IPS DF 6.9 (cell line): ENCODE results near the gene LIN28B.

Source experiments
- DNase-seq: peaks from one replicate; pipeline ENCODE4 v3.0.0-alpha.2; 2013; ENCODE audit warnings: low read depth, low spot score
- H3K27ac ChIP-seq: one replicate; pipeline ENCODE4 v1.5.1; 2013; ENCODE audit warnings: low read length, control low read depth
- H3K27me3 ChIP-seq: 2 replicates; pipeline ENCODE4 v1.6.1; 2013; ENCODE audit warnings: mild to moderate bottlenecking, low read length; ENCODE audit not compliant: control insufficient read depth, insufficient read depth
- H3K36me3 ChIP-seq: 2 replicates; pipeline ENCODE4 v1.6.1; 2013; ENCODE audit warnings: low read length; ENCODE audit not compliant: control insufficient read depth, insufficient read depth
- H3K4me1 ChIP-seq: 2 replicates; pipeline ENCODE4 v1.6.1; 2013; ENCODE audit warnings: low read length; ENCODE audit not compliant: control insufficient read depth, insufficient read depth
- H3K4me3 ChIP-seq: 2 replicates; pipeline ENCODE4 v1.5.1; 2013; ENCODE audit warnings: mild to moderate bottlenecking, low read length
- H3K9me3 ChIP-seq: 2 replicates; pipeline ENCODE4 v1.6.1; 2013; ENCODE audit warnings: low read length, inconsistent platforms; ENCODE audit not compliant: control insufficient read depth, insufficient read depth
- WGBS: extraction: QIAGEN DNeasy Blood & Tissue Kit; methylation state at CpG from one replicate; pipeline ENCODE4 v1.1.7; 2013; ENCODE audit warnings: mixed read lengths, missing lambda C conversion rate; ENCODE audit not compliant: insufficient read length, insufficient coverage; 5-methylcytosine and 5-hydroxymethylcytosine counted together

LIN28B gene

GRCh38 chr6:104955927-104956730, 778 bp upstream of the LIN28B start:
- H3K27ac ChIP-seq = peak overlapping the region; percentile 95
- H3K4me3 ChIP-seq = peak overlapping the region; percentile 12; the same call in 1 of the 2 replicates
- DNase-seq = no peak
- H3K36me3 ChIP-seq = no peaks in the 10 kb centered on the region
- H3K9me3 ChIP-seq = no peaks in the 10 kb centered on the region
- no peaks in the 10 kb centered on the region for H3K27me3 ChIP-seq
- no CpG with 5 or more reads among the region's 16 CpGs for WGBS
- H3K4me1 ChIP-seq = no peaks in the 10 kb centered on the region

DNA sequence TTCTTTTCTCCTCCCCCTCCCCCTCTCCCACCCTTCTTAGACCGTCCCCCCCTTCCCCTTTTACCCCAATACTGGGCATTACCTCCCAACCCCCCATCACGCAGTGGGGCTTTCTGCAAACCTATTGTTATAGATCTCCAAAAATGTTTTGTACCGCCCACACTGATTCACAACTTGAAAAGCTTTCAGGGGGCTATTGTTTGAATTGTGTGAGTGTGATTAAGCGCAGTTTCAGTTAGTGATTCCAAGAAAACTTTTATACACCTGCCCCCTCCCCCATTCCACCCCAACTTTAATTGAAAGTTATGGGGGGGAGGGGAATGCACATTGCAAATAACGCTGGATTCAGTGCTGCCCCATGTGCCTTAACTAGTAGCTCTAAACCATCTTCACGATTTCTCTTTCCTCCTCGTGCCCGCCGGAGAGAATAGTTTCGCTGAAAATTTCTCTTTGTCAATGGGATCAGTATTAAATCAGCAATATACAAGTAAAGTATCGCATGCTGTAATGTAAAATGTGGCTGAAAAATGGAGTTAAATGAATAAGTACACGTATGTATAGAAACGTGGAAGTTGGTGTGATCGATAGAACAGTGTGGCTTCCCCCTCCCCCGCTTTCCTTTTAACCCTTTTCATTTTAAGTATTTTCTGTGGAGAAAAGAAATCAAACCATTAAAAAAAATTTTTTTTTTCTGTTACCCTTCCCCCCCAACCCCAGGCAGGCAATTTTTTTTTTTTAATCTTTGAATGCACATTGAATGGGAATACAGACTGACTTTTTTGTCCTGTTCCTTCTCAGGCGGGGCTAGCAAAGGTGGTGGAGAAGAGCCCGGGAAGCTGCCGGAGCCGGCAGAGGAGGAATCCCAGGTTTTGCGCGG, 632 bp downstream of the LIN28B start:
- peak overlapping the region; percentile 56; the same call in 1 of the 2 replicates for H3K4me3 ChIP-seq
- no peak for DNase-seq
- peak overlapping the region; percentile 95 for H3K27ac ChIP-seq

GRCh38 chr6:104958178-104959025, 1.5 kb downstream of the LIN28B start:
- Histone ChIP-seq H3K36me3 (no peaks in the 10 kb centered on the region), H3K27me3 (no peaks in the 10 kb centered on the region), H3K27ac (no peak overlapping the region), H3K4me3 (peak overlapping the region; percentile 56; the same call in 1 of the 2 replicates), H3K9me3 (no peaks in the 10 kb centered on the region), H3K4me1 (no peaks in the 10 kb centered on the region)
- DNase-seq = no peak
- WGBS = no CpG with 5 or more reads among the region's 19 CpGs

More for the DNA sequence above, 632 bp downstream of the LIN28B start:
- no peaks in the 10 kb centered on the region for H3K4me1 ChIP-seq
- WGBS = no CpG with 5 or more reads among the region's 21 CpGs
- H3K27me3 ChIP-seq = no peaks in the 10 kb centered on the region
- H3K36me3 ChIP-seq = no peaks in the 10 kb centered on the region
- no peaks in the 10 kb centered on the region for H3K9me3 ChIP-seq

GRCh38 chr6:104959026-104959858, 2.3 kb downstream of the LIN28B start:
- no peak for DNase-seq
- Histone ChIP-seq H3K4me3 (peak overlapping the region; percentile 56; the same call in 1 of the 2 replicates), H3K36me3 (no peaks in the 10 kb centered on the region), H3K27me3 (no peaks in the 10 kb centered on the region), H3K9me3 (no peaks in the 10 kb centered on the region), H3K4me1 (no peaks in the 10 kb centered on the region), H3K27ac (no peak overlapping the region)
- WGBS = no CpG with 5 or more reads among the region's 3 CpGs

GRCh38 chr6:104969108-104969507, 12.2 kb downstream of the LIN28B start:
- peaks cover 1% of the 10 kb centered on the region; the same call in 1 of the 2 replicates for H3K4me1 ChIP-seq
- H3K9me3 ChIP-seq = no peaks in the 10 kb centered on the region
- no peaks in the 10 kb centered on the region for H3K27me3 ChIP-seq
- H3K36me3 ChIP-seq = no peaks in the 10 kb centered on the region; the same call in 1 of the 2 replicates
- no peak for DNase-seq
- H3K4me3 ChIP-seq = no peak overlapping the region
- H3K27ac ChIP-seq = no peak overlapping the region
- WGBS = no CpG with 5 or more reads among the region's 2 CpGs

DNA sequence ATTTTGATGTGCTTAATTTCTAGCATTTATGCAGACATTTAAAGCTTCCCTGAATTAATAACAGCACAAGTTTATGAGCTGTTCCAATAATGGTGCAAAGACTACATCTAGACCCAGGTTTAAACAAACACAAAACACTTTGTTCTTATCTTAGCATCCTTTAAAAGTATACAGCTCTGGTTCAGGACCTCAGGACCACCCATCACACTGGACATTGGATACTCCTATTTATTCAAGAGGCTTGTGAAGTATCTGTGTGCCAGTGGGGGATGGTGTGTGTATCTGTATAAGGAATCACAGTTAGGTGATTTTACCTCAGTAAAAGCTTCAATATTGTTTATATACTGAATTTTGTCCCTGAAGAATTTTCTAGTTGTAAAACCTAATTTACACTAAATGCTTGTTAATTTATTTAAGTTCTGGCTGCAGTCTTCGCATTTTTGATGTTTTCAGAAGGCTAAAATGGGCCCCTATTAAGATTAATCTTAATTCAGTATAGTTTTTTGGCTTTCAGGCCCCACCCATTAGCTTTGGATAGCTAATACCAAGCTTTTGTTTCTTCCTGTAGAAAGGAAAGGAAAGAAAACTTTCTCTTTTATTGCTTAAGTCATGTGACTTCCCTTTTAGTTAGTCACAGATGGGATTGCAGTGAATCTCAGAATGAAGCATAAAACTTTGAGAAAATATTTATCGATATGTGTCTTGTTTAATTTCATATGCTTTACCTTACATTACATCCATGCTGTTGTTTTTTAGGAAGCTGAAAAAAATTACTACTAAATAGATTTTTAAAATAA, 13.1 kb downstream of the LIN28B start:
- H3K4me3 ChIP-seq = no peak overlapping the region

GRCh38 chr6:104973404-104973803, 16.5 kb downstream of the LIN28B start:
- H3K27me3 ChIP-seq = no peaks in the 10 kb centered on the region
- no peak overlapping the region for H3K4me3 ChIP-seq
- no peak overlapping the region for H3K27ac ChIP-seq
- H3K4me1 ChIP-seq = peaks cover 1% of the 10 kb centered on the region; the same call in 1 of the 2 replicates
- H3K36me3 ChIP-seq = peaks cover 2% of the 10 kb centered on the region; the same call in 1 of the 2 replicates
- H3K9me3 ChIP-seq = no peaks in the 10 kb centered on the region
- no peak for DNase-seq
- WGBS = no CpG with 5 or more reads among the region's 3 CpGs

More for the DNA sequence above, 13.1 kb downstream of the LIN28B start:
- H3K27ac ChIP-seq = no peak overlapping the region
- H3K27me3 ChIP-seq = no peaks in the 10 kb centered on the region
- DNase-seq = no peak
- no CpG with 5 or more reads among the region's 2 CpGs for WGBS
- no peaks in the 10 kb centered on the region for H3K9me3 ChIP-seq
- H3K4me1 ChIP-seq = peaks cover 1% of the 10 kb centered on the region; the same call in 1 of the 2 replicates
- H3K36me3 ChIP-seq = no peaks in the 10 kb centered on the region; the same call in 1 of the 2 replicates

GRCh38 chr6:104983296-104983695, 26.4 kb downstream of the LIN28B start:
- DNase-seq = no peak
- no CpG with 5 or more reads among the region's 5 CpGs for WGBS
- no peaks in the 10 kb centered on the region for H3K9me3 ChIP-seq
- no peaks in the 10 kb centered on the region for H3K36me3 ChIP-seq
- H3K27me3 ChIP-seq = no peaks in the 10 kb centered on the region
- H3K4me1 ChIP-seq = no peaks in the 10 kb centered on the region
- H3K4me3 ChIP-seq = no peak overlapping the region
- no peak overlapping the region for H3K27ac ChIP-seq

GRCh38 chr6:104983776-104984175, 26.9 kb downstream of the LIN28B start:
- Histone ChIP-seq H3K36me3 (no peaks in the 10 kb centered on the region), H3K4me3 (no peak overlapping the region), H3K27ac (no peak overlapping the region), H3K9me3 (no peaks in the 10 kb centered on the region), H3K4me1 (no peaks in the 10 kb centered on the region), H3K27me3 (no peaks in the 10 kb centered on the region)
- WGBS = no CpG with 5 or more reads among the region's 4 CpGs
- no peak for DNase-seq
